Liver (tissue), 3 donors: Measurements from ENCODE around the gene HOXD12.

ENCODE experiments used
- TAF1 ChIP-seq: conservative IDR thresholded peaks from 2 replicates; pipeline ENCODE4 v1.6.1; 2016; ENCODE audit warnings: antibody characterized with exemption, mild to moderate bottlenecking
- ZBTB33 ChIP-seq: IDR thresholded peaks from 2 replicates; pipeline ENCODE4 v1.6.1; 2016; ENCODE audit warnings: antibody characterized with exemption
- TF ChIP-seq, protein P1 (sequence below): fragments of 150-350 bp; IDR thresholded peaks from 2 replicates; pipeline ENCODE4 v1.5.1; 2017; ENCODE audit warnings: improper control_type of control experiment, low read depth, low read length; ENCODE audit not compliant: missing input control
- donor health status: healthy.
- donor health status: healthy.

DNA sequence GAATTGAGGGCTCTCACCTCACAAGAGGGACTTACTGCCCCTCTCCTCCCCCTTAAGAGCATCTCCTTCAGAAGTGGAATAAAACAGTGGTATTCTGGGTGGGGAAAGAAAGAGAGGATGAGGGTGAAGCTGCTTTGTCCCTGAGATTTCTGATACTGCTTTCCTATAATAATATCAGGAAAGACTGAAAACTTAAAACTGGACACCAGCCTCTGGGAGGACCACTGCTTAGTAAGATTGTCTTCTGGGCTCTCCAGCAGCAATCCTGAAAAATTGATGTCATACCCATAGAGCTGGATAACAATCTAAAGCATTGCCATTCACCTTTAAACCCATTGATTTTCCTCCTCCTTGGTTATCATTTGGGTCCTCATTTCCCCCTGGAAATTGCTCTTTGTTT is 47.0 kb downstream of the HOXD12 start:
- TF ChIP-seq, protein P1, sequence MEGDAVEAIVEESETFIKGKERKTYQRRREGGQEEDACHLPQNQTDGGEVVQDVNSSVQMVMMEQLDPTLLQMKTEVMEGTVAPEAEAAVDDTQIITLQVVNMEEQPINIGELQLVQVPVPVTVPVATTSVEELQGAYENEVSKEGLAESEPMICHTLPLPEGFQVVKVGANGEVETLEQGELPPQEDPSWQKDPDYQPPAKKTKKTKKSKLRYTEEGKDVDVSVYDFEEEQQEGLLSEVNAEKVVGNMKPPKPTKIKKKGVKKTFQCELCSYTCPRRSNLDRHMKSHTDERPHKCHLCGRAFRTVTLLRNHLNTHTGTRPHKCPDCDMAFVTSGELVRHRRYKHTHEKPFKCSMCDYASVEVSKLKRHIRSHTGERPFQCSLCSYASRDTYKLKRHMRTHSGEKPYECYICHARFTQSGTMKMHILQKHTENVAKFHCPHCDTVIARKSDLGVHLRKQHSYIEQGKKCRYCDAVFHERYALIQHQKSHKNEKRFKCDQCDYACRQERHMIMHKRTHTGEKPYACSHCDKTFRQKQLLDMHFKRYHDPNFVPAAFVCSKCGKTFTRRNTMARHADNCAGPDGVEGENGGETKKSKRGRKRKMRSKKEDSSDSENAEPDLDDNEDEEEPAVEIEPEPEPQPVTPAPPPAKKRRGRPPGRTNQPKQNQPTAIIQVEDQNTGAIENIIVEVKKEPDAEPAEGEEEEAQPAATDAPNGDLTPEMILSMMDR = no peak
- TF ChIP-seq ZBTB33 (no peak), TAF1 (no peak)
